Muscle layer of duodenum (tissue), 2 donors: ENCODE data around the gene BICDL1.

ENCODE experiments used
- H3K27ac ChIP-seq: one replicate; pipeline ENCODE4 v1.7.0; 2013; ENCODE audit warnings: mild to moderate bottlenecking, low read length
- H3K27me3 ChIP-seq: one replicate; pipeline ENCODE4 v1.7.0; 2013; ENCODE audit warnings: low read depth, mild to moderate bottlenecking, control low read depth, low read length
- H3K36me3 ChIP-seq, 2 donors: one replicate each; pipeline ENCODE4 v1.7.0; 2013; ENCODE audit warnings: low read length in 2 of 2, control low read depth in 1 of 2, mild to moderate bottlenecking in 1 of 2; ENCODE audit not compliant: insufficient read depth in 2 of 2, control insufficient read depth in 1 of 2
- H3K4me1 ChIP-seq, 2 donors: one replicate each; pipeline ENCODE4 v1.7.0; 2013; ENCODE audit warnings: low read length in 2 of 2, mild to moderate bottlenecking in 2 of 2, control low read depth in 1 of 2, moderate library complexity in 1 of 2; ENCODE audit not compliant: insufficient read depth in 2 of 2, control insufficient read depth in 1 of 2
- H3K4me3 ChIP-seq, 2 donors: one replicate each; pipeline ENCODE4 v1.7.0; 2013; ENCODE audit warnings: low read length in 2 of 2, low read depth in 1 of 2, mild to moderate bottlenecking in 1 of 2
- H3K9me3 ChIP-seq, 2 donors: one replicate each; pipeline ENCODE4 v1.7.0; 2013; ENCODE audit warnings: low read length in 2 of 2, control low read depth in 1 of 2, mild to moderate bottlenecking in 1 of 2; ENCODE audit not compliant: control insufficient read depth in 1 of 2
- donor health status: healthy.

The BICDL1 gene

GRCh38 chr12:120103371-120103770 is 114.3 kb downstream of the BICDL1 start:
- H3K27ac ChIP-seq = no peak overlapping the region
- no peaks in the 10 kb centered on the region for H3K9me3 ChIP-seq
- no peaks in the 10 kb centered on the region for H3K27me3 ChIP-seq
- H3K36me3 ChIP-seq = peaks cover 23 to 59% of the 10 kb centered on the region in 2 donors
- H3K4me1 ChIP-seq = peaks cover 4 to 29% of the 10 kb centered on the region in 2 donors
- H3K4me3 ChIP-seq = no peak overlapping the region

GRCh38 chr12:120106151-120106550 is 117.1 kb downstream of the BICDL1 start:
- H3K36me3 ChIP-seq = peaks cover 13 to 45% of the 10 kb centered on the region in 2 donors
- peaks cover 3 to 35% of the 10 kb centered on the region in 2 donors for H3K4me1 ChIP-seq

GRCh38 chr12:120109570-120110267 is 120.7 kb downstream of the BICDL1 start:
- Histone ChIP-seq H3K4me3 (no peak overlapping the region), H3K36me3 (peaks cover 5 to 20% of the 10 kb centered on the region in 2 donors), H3K27me3 (no peaks in the 10 kb centered on the region), H3K27ac (no peak overlapping the region), H3K4me1 (peaks cover 0 to 32% of the 10 kb centered on the region in 2 donors), H3K9me3 (no peaks in the 10 kb centered on the region)

More at GRCh38 chr12:120106151-120106550, 117.1 kb downstream of the BICDL1 start:
- Histone ChIP-seq H3K27me3 (no peaks in the 10 kb centered on the region), H3K27ac (no peak overlapping the region), H3K9me3 (no peaks in the 10 kb centered on the region), H3K4me3 (no peak overlapping the region)

GRCh38 chr12:120110550-120111501 is 121.8 kb downstream of the BICDL1 start:
- Histone ChIP-seq H3K4me1 (peaks cover 10 to 43% of the 10 kb centered on the region in 2 donors), H3K9me3 (no peaks in the 10 kb centered on the region)

GRCh38 chr12:120115066-120115465 is 126.0 kb downstream of the BICDL1 start:
- Histone ChIP-seq H3K36me3 (no peaks in the 10 kb centered on the region), H3K27ac (peak overlapping the region; percentile 75), H3K27me3 (no peaks in the 10 kb centered on the region), H3K4me1 (peaks cover 20 to 56% of the 10 kb centered on the region in 2 donors), H3K9me3 (no peaks in the 10 kb centered on the region), H3K4me3 (peak overlapping the region; percentile 79 to 97)

More at GRCh38 chr12:120110550-120111501, 121.8 kb downstream of the BICDL1 start:
- Histone ChIP-seq H3K36me3 (peaks cover 4 to 15% of the 10 kb centered on the region in 2 donors), H3K4me3 (no peak overlapping the region), H3K27ac (no peak overlapping the region), H3K27me3 (no peaks in the 10 kb centered on the region)

- Histone ChIP-seq H3K27me3 (no peaks in the 10 kb centered on the region), H3K9me3 (no peaks in the 10 kb centered on the region), H3K4me1 (peaks cover 20 to 51% of the 10 kb centered on the region in 2 donors), H3K4me3 (peak overlapping the region; percentile 79 to 97), H3K27ac (peak overlapping the region; percentile 75), H3K36me3 (no peaks in the 10 kb centered on the region)
Observed at GRCh38 chr12:120115692-120116440, 126.8 kb downstream of the BICDL1 start.

GRCh38 chr12:120116441-120116791 is 127.4 kb downstream of the BICDL1 start, which contains the start of gene RAB35:
TSS of gene RAB35 (minus strand) at chr12:120116753. CDS start at chr12:120116650, 103 bp downstream.
- H3K27me3 ChIP-seq = no peaks in the 10 kb centered on the region
- H3K27ac ChIP-seq = peak within 1 kb of the TSS; percentile 79
- H3K9me3 ChIP-seq = no peaks in the 10 kb centered on the region
- peaks cover 20 to 45% of the 10 kb centered on the region in 2 donors for H3K4me1 ChIP-seq
- peak within 1 kb of the TSS; percentile 81 to 97 for H3K4me3 ChIP-seq
- no peaks in the 10 kb centered on the region for H3K36me3 ChIP-seq

- Histone ChIP-seq H3K27ac (peak overlapping the region; percentile 79), H3K4me3 (peak overlapping the region; percentile 81 to 92), H3K27me3 (no peaks in the 10 kb centered on the region), H3K9me3 (no peaks in the 10 kb centered on the region), H3K36me3 (no peaks in the 10 kb centered on the region), H3K4me1 (peaks cover 20 to 44% of the 10 kb centered on the region in 2 donors)
Observed at GRCh38 chr12:120116792-120117651, 128.0 kb downstream of the BICDL1 start.

GRCh38 chr12:120117961-120118320 is 128.9 kb downstream of the BICDL1 start:
- Histone ChIP-seq H3K36me3 (no peaks in the 10 kb centered on the region), H3K4me3 (peak overlapping the region; percentile 81 to 92), H3K27me3 (no peaks in the 10 kb centered on the region), H3K27ac (peak overlapping the region; percentile 79), H3K4me1 (peaks cover 20 to 38% of the 10 kb centered on the region in 2 donors), H3K9me3 (no peaks in the 10 kb centered on the region)

- Histone ChIP-seq H3K27me3 (no peaks in the 10 kb centered on the region), H3K27ac (peak overlapping the region; percentile 79), H3K4me3 (peak overlapping the region; percentile 81 to 92), H3K4me1 (peaks cover 20 to 38% of the 10 kb centered on the region in 2 donors), H3K9me3 (no peaks in the 10 kb centered on the region), H3K36me3 (no peaks in the 10 kb centered on the region)
Observed at GRCh38 chr12:120118321-120119061, 129.5 kb downstream of the BICDL1 start.
